ENCODE measurements around the gene PLD1.
A peak's percentile ranks its signal among the peaks of the same experiment; 100 is the strongest.

Gene PLD1

GRCh38 chr3:171676601-171677175 lies 133.6 kb downstream of the PLD1 start:
- Histone ChIP-seq H3K27me3 (replicated peaks in 2 of 5; ENCODE audit: control insufficient read depth in 4 of 5, insufficient read depth in 5 of 5, low read length in 4 of 5) (no peaks in the 10 kb centered on the region), H3K36me3 (ENCODE audit: control insufficient read depth in 4 of 4, insufficient read depth in 4 of 4, low read length in 3 of 4) (no peaks in the 10 kb centered on the region), H3K4me3 (ENCODE audit: control insufficient read depth in 1 of 7, extremely low read depth in 1 of 7, insufficient read depth in 4 of 7, low read depth in 2 of 7, low read length in 6 of 7) (peak overlapping the region in 2 of 7 experiments; percentile 14 to 19), H3K4me1 (ENCODE audit: control extremely low read depth in 1 of 4, control insufficient read depth in 4 of 4, insufficient read depth in 4 of 4, low read length in 3 of 4) (peaks cover 0 to 14% (median 3%) of the 10 kb centered on the region in 4 experiments), H3K27ac (ENCODE audit: insufficient read depth in 1 of 2, low read depth in 1 of 2, low read length in 2 of 2, poor library complexity in 1 of 2, severe bottlenecking in 2 of 2) (no peak overlapping the region), H3K9me3 (ENCODE audit: control extremely low read depth in 1 of 5, control insufficient read depth in 4 of 5, insufficient read depth in 2 of 5, low read depth in 1 of 5, low read length in 4 of 5) (no peaks in the 10 kb centered on the region)
- ChIA-PET CTCF (no interaction called here), POLR2A (no interaction called here)
- peak; percentile 44 to 87 (median 69) for DNase-seq
- 37% methylated on average over 9 of the region's 10 CpGs for WGBS (ENCODE audit: insufficient coverage)

GRCh38 chr3:171673951-171674350 lies 136.3 kb downstream of the PLD1 start:
- no peak for DNase-seq
- CTCF ChIA-PET: no interaction called here
- Histone ChIP-seq H3K36me3 (ENCODE audit: control insufficient read depth in 4 of 4, insufficient read depth in 4 of 4, low read length in 3 of 4) (no peaks in the 10 kb centered on the region), H3K27me3 (replicated peaks in 2 of 5; ENCODE audit: control insufficient read depth in 4 of 5, insufficient read depth in 5 of 5, low read length in 4 of 5) (no peaks in the 10 kb centered on the region), H3K4me3 (ENCODE audit: control insufficient read depth in 1 of 7, extremely low read depth in 1 of 7, insufficient read depth in 4 of 7, low read depth in 2 of 7, low read length in 6 of 7) (no peak overlapping the region), H3K9me3 (ENCODE audit: control extremely low read depth in 1 of 5, control insufficient read depth in 4 of 5, insufficient read depth in 2 of 5, low read depth in 1 of 5, low read length in 4 of 5) (no peaks in the 10 kb centered on the region), H3K27ac (ENCODE audit: insufficient read depth in 1 of 2, low read depth in 1 of 2, low read length in 2 of 2, poor library complexity in 1 of 2, severe bottlenecking in 2 of 2) (no peak overlapping the region), H3K4me1 (ENCODE audit: control extremely low read depth in 1 of 4, control insufficient read depth in 4 of 4, insufficient read depth in 4 of 4, low read length in 3 of 4) (peaks cover 0 to 15% (median 4%) of the 10 kb centered on the region in 4 experiments)
- POLR2A ChIA-PET: no interaction called here
- 100% methylated on average over 1 of the region's 1 CpG for WGBS (ENCODE audit: insufficient coverage)

GRCh38 chr3:171672538-171672937 lies 137.7 kb downstream of the PLD1 start:
- CTCF ChIA-PET: interaction anchor here (1.2 kb wide), 1 partner anchor 449 kb away, joined by 4 read pairs; no protein-coding TSS in a partner anchor
- POLR2A ChIA-PET: no interaction called here
- Histone ChIP-seq H3K27me3 (replicated peaks in 2 of 5; ENCODE audit: control insufficient read depth in 4 of 5, insufficient read depth in 5 of 5, low read length in 4 of 5) (no peaks in the 10 kb centered on the region), H3K4me1 (ENCODE audit: control extremely low read depth in 1 of 4, control insufficient read depth in 4 of 4, insufficient read depth in 4 of 4, low read length in 3 of 4) (peaks cover 0 to 19% (median 5%) of the 10 kb centered on the region in 4 experiments), H3K27ac (ENCODE audit: insufficient read depth in 1 of 2, low read depth in 1 of 2, low read length in 2 of 2, poor library complexity in 1 of 2, severe bottlenecking in 2 of 2) (no peak overlapping the region), H3K4me3 (ENCODE audit: control insufficient read depth in 1 of 7, extremely low read depth in 1 of 7, insufficient read depth in 4 of 7, low read depth in 2 of 7, low read length in 6 of 7) (no peak overlapping the region), H3K36me3 (ENCODE audit: control insufficient read depth in 4 of 4, insufficient read depth in 4 of 4, low read length in 3 of 4) (no peaks in the 10 kb centered on the region), H3K9me3 (ENCODE audit: control extremely low read depth in 1 of 5, control insufficient read depth in 4 of 5, insufficient read depth in 2 of 5, low read depth in 1 of 5, low read length in 4 of 5) (no peaks in the 10 kb centered on the region)
- 100% methylated on average over 3 of the region's 5 CpGs for WGBS (ENCODE audit: insufficient coverage)
- no peak for DNase-seq

GRCh38 chr3:171672124-171672523 lies 138.2 kb downstream of the PLD1 start:
- H3K4me3 ChIP-seq (ENCODE audit: control insufficient read depth in 1 of 7, extremely low read depth in 1 of 7, insufficient read depth in 4 of 7, low read depth in 2 of 7, low read length in 6 of 7): no peak overlapping the region
- H3K27ac ChIP-seq (ENCODE audit: insufficient read depth in 1 of 2, low read depth in 1 of 2, low read length in 2 of 2, poor library complexity in 1 of 2, severe bottlenecking in 2 of 2): no peak overlapping the region
- H3K27me3 ChIP-seq (replicated peaks in 2 of 5; ENCODE audit: control insufficient read depth in 4 of 5, insufficient read depth in 5 of 5, low read length in 4 of 5): no peaks in the 10 kb centered on the region
- 100% methylated on average over 1 of the region's 3 CpGs for WGBS (ENCODE audit: insufficient coverage)
- H3K36me3 ChIP-seq (ENCODE audit: control insufficient read depth in 4 of 4, insufficient read depth in 4 of 4, low read length in 3 of 4): no peaks in the 10 kb centered on the region
- DNase-seq: no peak
- no peaks in the 10 kb centered on the region for H3K9me3 ChIP-seq (ENCODE audit: control extremely low read depth in 1 of 5, control insufficient read depth in 4 of 5, insufficient read depth in 2 of 5, low read depth in 1 of 5, low read length in 4 of 5)
- CTCF ChIA-PET: no interaction called here
- H3K4me1 ChIP-seq (ENCODE audit: control extremely low read depth in 1 of 4, control insufficient read depth in 4 of 4, insufficient read depth in 4 of 4, low read length in 3 of 4): peaks cover 0 to 15% (median 5%) of the 10 kb centered on the region in 4 experiments
- POLR2A ChIA-PET: no interaction called here

- Histone ChIP-seq H3K9me3 (ENCODE audit: control extremely low read depth in 1 of 5, control insufficient read depth in 4 of 5, insufficient read depth in 2 of 5, low read depth in 1 of 5, low read length in 4 of 5) (no peaks in the 10 kb centered on the region), H3K36me3 (ENCODE audit: control insufficient read depth in 4 of 4, insufficient read depth in 4 of 4, low read length in 3 of 4) (no peaks in the 10 kb centered on the region), H3K27me3 (replicated peaks in 2 of 5; ENCODE audit: control insufficient read depth in 4 of 5, insufficient read depth in 5 of 5, low read length in 4 of 5) (no peaks in the 10 kb centered on the region), H3K4me1 (ENCODE audit: control extremely low read depth in 1 of 4, control insufficient read depth in 4 of 4, insufficient read depth in 4 of 4, low read length in 3 of 4) (peaks cover 0 to 13% (median 4%) of the 10 kb centered on the region in 4 experiments), H3K4me3 (ENCODE audit: control insufficient read depth in 1 of 7, extremely low read depth in 1 of 7, insufficient read depth in 4 of 7, low read depth in 2 of 7, low read length in 6 of 7) (no peak overlapping the region), H3K27ac (ENCODE audit: insufficient read depth in 1 of 2, low read depth in 1 of 2, low read length in 2 of 2, poor library complexity in 1 of 2, severe bottlenecking in 2 of 2) (no peak overlapping the region)
- WGBS (ENCODE audit: insufficient coverage): 96% methylated on average over 4 of the region's 4 CpGs
- POLR2A ChIA-PET: no interaction called here
- no peak for DNase-seq
- CTCF ChIA-PET: no interaction called here
Observed at GRCh38 chr3:171671709-171672108, 138.6 kb downstream of the PLD1 start.

GRCh38 chr3:171666516-171666915 lies 143.8 kb downstream of the PLD1 start:
- no peak overlapping the region for H3K27ac ChIP-seq (ENCODE audit: insufficient read depth in 1 of 2, low read depth in 1 of 2, low read length in 2 of 2, poor library complexity in 1 of 2, severe bottlenecking in 2 of 2)
- H3K9me3 ChIP-seq (ENCODE audit: control extremely low read depth in 1 of 5, control insufficient read depth in 4 of 5, insufficient read depth in 2 of 5, low read depth in 1 of 5, low read length in 4 of 5): no peaks in the 10 kb centered on the region
- H3K27me3 ChIP-seq (replicated peaks in 2 of 5; ENCODE audit: control insufficient read depth in 4 of 5, insufficient read depth in 5 of 5, low read length in 4 of 5): no peaks in the 10 kb centered on the region
- H3K4me3 ChIP-seq (ENCODE audit: control insufficient read depth in 1 of 7, extremely low read depth in 1 of 7, insufficient read depth in 4 of 7, low read depth in 2 of 7, low read length in 6 of 7): no peak overlapping the region
- no CpG with 5 or more reads among the region's 4 CpGs for WGBS (ENCODE audit: insufficient coverage)
- POLR2A ChIA-PET: no interaction called here
- peaks cover 0 to 6% (median 2%) of the 10 kb centered on the region in 4 experiments for H3K4me1 ChIP-seq (ENCODE audit: control extremely low read depth in 1 of 4, control insufficient read depth in 4 of 4, insufficient read depth in 4 of 4, low read length in 3 of 4)
- peaks cover 0 to 5% (median 0%) of the 10 kb centered on the region in 4 experiments for H3K36me3 ChIP-seq (ENCODE audit: control insufficient read depth in 4 of 4, insufficient read depth in 4 of 4, low read length in 3 of 4)
- DNase-seq: peak in 1 of 3 donors; percentile 23
- CTCF ChIA-PET: interaction anchor here (0.6 to 1.5 kb wide), 2 partner anchors 106 to 731 kb away, joined by 3 to 5 read pairs; no protein-coding TSS in a partner anchor

- peaks cover 0 to 6% (median 0%) of the 10 kb centered on the region in 4 experiments for H3K36me3 ChIP-seq (ENCODE audit: control insufficient read depth in 4 of 4, insufficient read depth in 4 of 4, low read length in 3 of 4)
- H3K4me3 ChIP-seq (ENCODE audit: control insufficient read depth in 1 of 7, extremely low read depth in 1 of 7, insufficient read depth in 4 of 7, low read depth in 2 of 7, low read length in 6 of 7): no peak overlapping the region
- no peaks in the 10 kb centered on the region for H3K27me3 ChIP-seq (replicated peaks in 2 of 5; ENCODE audit: control insufficient read depth in 4 of 5, insufficient read depth in 5 of 5, low read length in 4 of 5)
- no peak for DNase-seq
- ChIA-PET CTCF (no interaction called here), POLR2A (no interaction called here)
- no peak overlapping the region for H3K27ac ChIP-seq (ENCODE audit: insufficient read depth in 1 of 2, low read depth in 1 of 2, low read length in 2 of 2, poor library complexity in 1 of 2, severe bottlenecking in 2 of 2)
- H3K9me3 ChIP-seq (ENCODE audit: control extremely low read depth in 1 of 5, control insufficient read depth in 4 of 5, insufficient read depth in 2 of 5, low read depth in 1 of 5, low read length in 4 of 5): no peaks in the 10 kb centered on the region
- WGBS (ENCODE audit: insufficient coverage): 100% methylated on average over 1 of the region's 4 CpGs
- H3K4me1 ChIP-seq (ENCODE audit: control extremely low read depth in 1 of 4, control insufficient read depth in 4 of 4, insufficient read depth in 4 of 4, low read length in 3 of 4): peaks cover 0 to 3% (median under 1%) of the 10 kb centered on the region in 4 experiments
Observed at GRCh38 chr3:171663805-171664204, 146.5 kb downstream of the PLD1 start.

All from common myeloid progenitor, CD34-positive (primary cell).